HepG2 (cell line): ENCODE data around the gene HIGD1A. TPM values are rescaled to one million over a fixed set of nuclear protein-coding genes. Genes with fewer than 3 reads are reported as not detected.

Experiments
- CEBPB ChIP-seq: IDR thresholded peaks from 2 replicates; pipeline ENCODE4 v1.6.1; 2011; ENCODE audit warnings: low read depth, low read length, improper control_type of control experiment, borderline replicate concordance
- DBP ChIP-seq: sonication (generic); formaldehyde crosslinking; IDR thresholded peaks from 2 replicates; pipeline ENCODE4 v1.4.0; 2020; ENCODE audit warnings: missing genetic modification reagents; ENCODE audit errors: not compliant biosample characterization
- EEA1 ChIP-seq: sonication (generic); formaldehyde crosslinking; IDR thresholded peaks from 2 replicates; pipeline ENCODE4 v1.5.1; 2020; ENCODE audit warnings: mild to moderate bottlenecking, missing genetic modification reagents, borderline replicate concordance
- EED ChIP-seq: sonication (generic); formaldehyde crosslinking; IDR thresholded peaks from 2 replicates; pipeline ENCODE4 v1.5.0; 2020; ENCODE audit warnings: mild to moderate bottlenecking, missing genetic modification reagents
- HBP1 ChIP-seq: IDR thresholded peaks from 2 replicates; pipeline ENCODE4 v1.6.1; 2016; ENCODE audit warnings: low read depth, control low read depth
- NCOR1 ChIP-seq: fragments of 200-600 bp; sonication (generic); IDR thresholded peaks from 2 replicates; pipeline ENCODE4 v1.7.0; 2017; ENCODE audit warnings: antibody characterized with exemption, low read length, borderline replicate concordance
- NFYB ChIP-seq: sonication (generic); formaldehyde crosslinking; IDR thresholded peaks from 2 replicates; pipeline ENCODE4 v1.4.0; 2020; ENCODE audit warnings: missing genetic modification reagents
- NR3C1 ChIP-seq: sonication (generic); formaldehyde crosslinking; IDR thresholded peaks from 2 replicates; pipeline ENCODE4 v1.4.0; 2020; ENCODE audit warnings: missing genetic modification reagents
- POGK ChIP-seq: sonication (generic); formaldehyde crosslinking; conservative IDR thresholded peaks from 2 replicates; pipeline ENCODE4 v1.8.0; 2022; ENCODE audit warnings: mild to moderate bottlenecking, moderate library complexity, missing genetic modification reagents
- SAFB2 ChIP-seq: sonication (generic); formaldehyde crosslinking; IDR thresholded peaks from 2 replicates; pipeline ENCODE4 v1.5.1; 2020; ENCODE audit warnings: missing genetic modification reagents, low read depth, mild to moderate bottlenecking, borderline replicate concordance
- STAT5B ChIP-seq: sonication (generic); formaldehyde crosslinking; IDR thresholded peaks from 2 replicates; pipeline ENCODE4 v1.4.0; 2020; ENCODE audit warnings: missing genetic modification reagents
- ZFP82 ChIP-seq: sonication (generic); formaldehyde crosslinking; IDR thresholded peaks from 2 replicates; pipeline ENCODE4 v1.5.1; 2020; ENCODE audit warnings: mild to moderate bottlenecking, missing genetic modification reagents, borderline replicate concordance
- ZNF232 ChIP-seq: sonication (generic); formaldehyde crosslinking; IDR thresholded peaks from 2 replicates; pipeline ENCODE4 v1.4.0; 2020; ENCODE audit warnings: missing genetic modification reagents, borderline replicate concordance
- ZNF382 ChIP-seq: sonication (generic); formaldehyde crosslinking; IDR thresholded peaks from 2 replicates; pipeline ENCODE4 v1.5.0; 2020; ENCODE audit warnings: missing genetic modification reagents, mild to moderate bottlenecking, borderline replicate concordance
- ZNF414 ChIP-seq: sonication (generic); formaldehyde crosslinking; IDR thresholded peaks from 2 replicates; pipeline ENCODE4 v1.5.0; 2020; ENCODE audit warnings: missing genetic modification reagents
- ZNF546 ChIP-seq: sonication (generic); formaldehyde crosslinking; conservative IDR thresholded peaks from 2 replicates; pipeline ENCODE4 v1.8.1; 2023; ENCODE audit warnings: mild to moderate bottlenecking, missing genetic modification reagents
- ZNF569 ChIP-seq: sonication (generic); formaldehyde crosslinking; IDR thresholded peaks from 2 replicates; pipeline ENCODE4 v1.5.0; 2020; ENCODE audit warnings: mild to moderate bottlenecking, missing genetic modification reagents, moderate library complexity, borderline replicate concordance
- ZNF589 ChIP-seq: sonication (generic); formaldehyde crosslinking; conservative IDR thresholded peaks from 2 replicates; pipeline ENCODE4 v1.8.0; 2022; ENCODE audit warnings: mild to moderate bottlenecking, moderate library complexity, missing genetic modification reagents
- ZNF704 ChIP-seq: sonication (generic); formaldehyde crosslinking; IDR thresholded peaks from 2 replicates; pipeline ENCODE4 v1.8.1; 2023; ENCODE audit warnings: mild to moderate bottlenecking, inconsistent platforms, moderate library complexity, missing genetic modification reagents, borderline replicate concordance
- ZNF747 ChIP-seq: sonication (generic); formaldehyde crosslinking; IDR thresholded peaks from 2 replicates; pipeline ENCODE4 v1.8.1; 2023; ENCODE audit warnings: missing genetic modification reagents, mild to moderate bottlenecking, borderline replicate concordance
- ZXDC ChIP-seq: sonication (generic); formaldehyde crosslinking; IDR thresholded peaks from 2 replicates; pipeline ENCODE4 v1.5.0; 2020; ENCODE audit warnings: mild to moderate bottlenecking, missing genetic modification reagents
- polyA plus RNA-seq, 8 experiments: library from polyadenylated mRNA; depleted of rRNA in 3 of 8; stranded (reverse) in 7 of 8; unstranded in 1 of 8; fragments of >200 nt; fragmentation: Illumina TruSeq in 4 of 8; extraction: Trizol in 4 of 8; gene quantifications; 2 replicates each; pipeline versions ENCODE4 v1.2.1 to v1.2.3, GENCODE V29; 2011 to 2016; ENCODE audit warnings: low read depth in 4 of 8, missing spikeins in 1 of 8, mixed read lengths in 1 of 8; ENCODE audit not compliant: insufficient read depth in 1 of 8
- total RNA-seq, 5 experiments: library from RNA; depleted of rRNA; stranded (reverse); fragments of >200 nt; fragmentation: Illumina TruSeq; extraction: Trizol; gene quantifications; 2 replicates each; pipeline ENCODE4 v1.2.3, GENCODE V29; 2016; ENCODE audit warnings: low read depth in 1 of 5

Gene HIGD1A
- total and polyA plus RNA-seq, 2 of the 13 experiments (the other 11 are each of a cell fraction or from before 2014, with no cell fraction given), result 222 to 253 TPM

GRCh38 chr3:42853739-42854302, 49.5 kb upstream of the HIGD1A start (continued):
- TF ChIP-seq POGK (CRISPR knock-in tag) (no peak; the same call in 1 of the 2 replicates), ZNF747 (CRISPR knock-in tag) (no peak), ZNF382 (CRISPR knock-in tag) (no peak), ZXDC (no peak), SAFB2 (CRISPR knock-in tag) (no peak), ZNF546 (CRISPR knock-in tag) (no peak), EEA1 (CRISPR knock-in tag) (no peak), STAT5B (CRISPR knock-in tag) (no peak), ZFP82 (CRISPR knock-in tag) (no peak), CEBPB (0 out of 2 replicates have a peak, but pooled peaks have one; percentile 3), NFYB (CRISPR knock-in tag) (no peak), NCOR1 (peak; percentile 87), EED (no peak), NR3C1 (no peak), ZNF414 (CRISPR knock-in tag) (no peak), ZNF232 (CRISPR knock-in tag) (0 out of 2 replicates have a peak, but pooled peaks have one; percentile 46), ZNF704 (CRISPR knock-in tag) (no peak), ZNF589 (CRISPR knock-in tag) (no peak), DBP (CRISPR knock-in tag) (no peak), HBP1 (CRISPR knock-in tag) (no peak), ZNF569 (CRISPR knock-in tag) (no peak)
